Measurements from ENCODE around the gene THRAP3.

Gene THRAP3

GRCh38 chr1:36344395-36344680, 120.1 kb downstream of the THRAP3 start:
- peaks cover 54% of the 10 kb centered on the region for H3K4me1 Mint-ChIP-seq (ENCODE audit: low read depth)

GRCh38 chr1:36345353-36345752, 121.1 kb downstream of the THRAP3 start:
- Mint-ChIP-seq H3K4me3 (no peak overlapping the region), H3K4me1 (ENCODE audit: low read depth) (peaks cover 54% of the 10 kb centered on the region), H3K36me3 (ENCODE audit: low read depth) (peaks cover 99% of the 10 kb centered on the region), H3K9me3 (no peaks in the 10 kb centered on the region), H3K27ac (peak overlapping the region; percentile 8), H3K27me3 (no peaks in the 10 kb centered on the region)
- intact Hi-C loops (cut with micrococcal nuclease): no loop called here

More at GRCh38 chr1:36344395-36344680, 120.1 kb downstream of the THRAP3 start:
- H3K9me3 Mint-ChIP-seq: no peaks in the 10 kb centered on the region
- peak overlapping the region; percentile 8 for H3K27ac Mint-ChIP-seq
- H3K36me3 Mint-ChIP-seq (ENCODE audit: low read depth): peaks cover 100% of the 10 kb centered on the region
- no peak overlapping the region for H3K4me3 Mint-ChIP-seq
- H3K27me3 Mint-ChIP-seq: no peaks in the 10 kb centered on the region
- intact Hi-C loops (cut with micrococcal nuclease): no loop called here

- H3K36me3 Mint-ChIP-seq (ENCODE audit: low read depth): peaks cover 95% of the 10 kb centered on the region
- H3K9me3 Mint-ChIP-seq: no peaks in the 10 kb centered on the region
- peaks cover 61% of the 10 kb centered on the region for H3K4me1 Mint-ChIP-seq (ENCODE audit: low read depth)
- H3K27me3 Mint-ChIP-seq: no peaks in the 10 kb centered on the region
- H3K27ac Mint-ChIP-seq: no peak overlapping the region
- intact Hi-C loops (cut with micrococcal nuclease): no loop called here
- no peak overlapping the region for H3K4me3 Mint-ChIP-seq
Measured at GRCh38 chr1:36346741-36347370, 122.6 kb downstream of the THRAP3 start.

GRCh38 chr1:36349241-36349671, 125.0 kb downstream of the THRAP3 start:
- H3K9me3 Mint-ChIP-seq: no peaks in the 10 kb centered on the region
- peaks cover 63% of the 10 kb centered on the region for H3K4me1 Mint-ChIP-seq (ENCODE audit: low read depth)
- H3K4me3 Mint-ChIP-seq: no peak overlapping the region
- H3K27ac Mint-ChIP-seq: peak overlapping the region; percentile 85
- intact Hi-C loops (cut with micrococcal nuclease): no loop called here
- no peaks in the 10 kb centered on the region for H3K27me3 Mint-ChIP-seq
- H3K36me3 Mint-ChIP-seq (ENCODE audit: low read depth): peaks cover 95% of the 10 kb centered on the region

DNA sequence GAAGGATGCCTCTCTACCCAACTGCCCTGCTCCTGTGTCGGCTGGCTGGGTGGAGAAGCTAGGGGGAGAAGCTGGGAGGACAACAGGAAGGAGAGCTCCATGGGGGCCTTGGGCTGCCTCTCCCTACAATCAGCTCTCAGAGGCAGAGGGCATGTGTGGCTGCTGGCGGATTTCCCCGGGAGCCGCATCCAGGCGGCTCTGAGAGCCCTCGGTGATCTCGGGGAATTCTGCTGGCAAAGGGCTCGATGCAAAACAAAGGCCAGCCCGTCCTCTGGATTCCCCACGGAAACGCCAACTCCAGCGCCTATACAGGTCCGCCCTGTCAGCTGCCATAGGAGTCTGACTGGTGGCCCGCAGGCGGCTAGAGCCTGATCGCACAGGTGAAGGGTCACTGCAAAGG, 125.6 kb downstream of the THRAP3 start:
- Mint-ChIP-seq H3K27ac (peak overlapping the region; percentile 85), H3K4me3 (peak overlapping the region; percentile 5), H3K9me3 (no peaks in the 10 kb centered on the region), H3K36me3 (ENCODE audit: low read depth) (peaks cover 95% of the 10 kb centered on the region), H3K4me1 (ENCODE audit: low read depth) (peaks cover 57% of the 10 kb centered on the region), H3K27me3 (no peaks in the 10 kb centered on the region)
- intact Hi-C loops (cut with micrococcal nuclease): no loop called here

- Mint-ChIP-seq H3K4me3 (peak overlapping the region; percentile 7), H3K4me1 (ENCODE audit: low read depth) (peaks cover 53% of the 10 kb centered on the region), H3K27ac (peak overlapping the region; percentile 85), H3K27me3 (no peaks in the 10 kb centered on the region), H3K36me3 (ENCODE audit: low read depth) (peaks cover 95% of the 10 kb centered on the region), H3K9me3 (no peaks in the 10 kb centered on the region)
- intact Hi-C loops (cut with micrococcal nuclease): no loop called here
Measured at GRCh38 chr1:36350659-36351226, 126.5 kb downstream of the THRAP3 start.

GRCh38 chr1:36351227-36351977, 127.2 kb downstream of the THRAP3 start:
- Mint-ChIP-seq H3K27ac (peak overlapping the region; percentile 85), H3K27me3 (no peaks in the 10 kb centered on the region), H3K4me1 (ENCODE audit: low read depth) (peaks cover 53% of the 10 kb centered on the region), H3K4me3 (peak overlapping the region; percentile 31), H3K9me3 (no peaks in the 10 kb centered on the region), H3K36me3 (ENCODE audit: low read depth) (peaks cover 92% of the 10 kb centered on the region)
- intact Hi-C loops (cut with micrococcal nuclease): no loop called here

- Mint-ChIP-seq H3K27me3 (no peaks in the 10 kb centered on the region), H3K27ac (peak overlapping the region; percentile 85), H3K36me3 (ENCODE audit: low read depth) (peaks cover 92% of the 10 kb centered on the region), H3K4me1 (ENCODE audit: low read depth) (peaks cover 53% of the 10 kb centered on the region), H3K4me3 (peak overlapping the region; percentile 17), H3K9me3 (no peaks in the 10 kb centered on the region)
- intact Hi-C loops (cut with micrococcal nuclease): no loop called here
Measured at GRCh38 chr1:36352125-36352909, 128.1 kb downstream of the THRAP3 start.

DNA sequence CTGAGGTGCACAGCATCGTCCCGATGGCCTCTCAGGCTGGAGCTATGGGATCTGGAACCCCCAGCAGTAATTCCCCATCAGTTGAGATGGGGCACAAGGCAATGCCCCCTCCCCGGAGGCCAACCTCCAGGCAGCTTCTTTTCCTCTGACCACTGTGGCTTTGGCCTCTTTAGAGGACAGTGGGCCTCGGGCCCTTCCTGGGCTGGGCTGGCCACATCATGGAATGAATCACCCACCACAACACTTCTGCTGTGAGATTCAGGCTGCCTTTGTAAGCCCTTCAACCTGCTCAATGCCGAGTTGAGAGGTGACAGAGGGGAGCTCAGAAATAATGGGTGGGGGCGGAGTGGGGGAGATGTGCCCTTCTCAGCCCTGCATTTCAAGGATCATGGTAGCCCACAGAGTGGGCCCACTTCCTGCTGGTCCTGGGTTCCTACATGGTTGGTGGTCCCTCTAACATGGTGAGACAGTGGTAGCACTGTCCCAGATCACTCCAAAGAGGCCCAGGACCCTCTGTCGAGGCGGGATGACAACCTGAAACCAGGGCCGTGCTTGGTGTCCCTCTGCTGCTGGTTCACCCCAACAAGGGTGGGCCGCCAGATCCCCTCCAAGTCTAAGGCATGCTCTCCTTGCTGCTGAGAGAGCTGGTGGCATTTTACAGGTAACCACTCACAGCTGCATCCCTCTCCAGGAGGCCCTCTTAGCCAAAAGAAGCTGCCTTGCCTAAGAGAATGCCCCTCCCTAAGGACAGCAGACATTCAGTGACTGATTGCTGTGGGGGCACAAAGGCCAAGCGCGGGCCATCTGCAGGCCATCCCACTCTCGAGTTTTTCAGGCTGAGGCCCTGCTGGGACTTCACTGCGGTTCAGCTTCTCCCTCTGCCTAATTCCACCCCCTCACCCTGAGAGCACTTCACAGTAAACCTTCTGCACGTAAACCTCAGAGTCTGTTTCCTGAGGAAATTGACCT, 129.0 kb downstream of the THRAP3 start:
- Mint-ChIP-seq H3K9me3 (no peaks in the 10 kb centered on the region), H3K27me3 (no peaks in the 10 kb centered on the region), H3K27ac (peak overlapping the region; percentile 85), H3K4me1 (ENCODE audit: low read depth) (peaks cover 52% of the 10 kb centered on the region), H3K4me3 (peak overlapping the region; percentile 17), H3K36me3 (ENCODE audit: low read depth) (peaks cover 92% of the 10 kb centered on the region)
- intact Hi-C loops (cut with micrococcal nuclease): no loop called here

DNA sequence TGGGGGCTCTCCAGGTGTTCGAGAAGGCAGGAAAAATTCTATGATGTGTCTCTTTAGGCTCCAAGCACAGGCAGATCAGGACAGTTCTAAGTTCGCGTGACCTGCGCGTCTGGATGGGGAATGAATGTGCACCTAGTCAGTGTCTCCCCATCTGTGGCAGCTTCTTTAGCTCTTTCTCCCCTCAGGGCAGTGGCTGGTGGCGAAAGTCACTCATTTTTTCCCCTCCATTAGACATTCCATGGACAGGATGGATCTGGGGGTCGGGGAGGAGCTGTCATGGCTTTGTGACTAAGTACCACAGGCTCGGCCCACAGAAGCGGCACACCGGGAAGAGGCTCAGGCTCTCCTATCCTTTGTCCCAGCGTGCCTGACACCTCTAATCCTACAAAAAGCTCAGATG, 130.2 kb downstream of the THRAP3 start:
- no peak overlapping the region for H3K4me3 Mint-ChIP-seq
- intact Hi-C loops (cut with micrococcal nuclease): no loop called here
- H3K9me3 Mint-ChIP-seq: no peaks in the 10 kb centered on the region
- no peaks in the 10 kb centered on the region for H3K27me3 Mint-ChIP-seq
- H3K36me3 Mint-ChIP-seq (ENCODE audit: low read depth): peaks cover 92% of the 10 kb centered on the region
- no peak overlapping the region for H3K27ac Mint-ChIP-seq
- peaks cover 42% of the 10 kb centered on the region for H3K4me1 Mint-ChIP-seq (ENCODE audit: low read depth)

All from dendritic cell treated with granulocyte-macrophage colony-stimulating factor and Interleukin-4, amounts not matched to agents 40 ng/mL and 50 ng/mL, for 4 days (primary cell).